Mesenchymal stem cell (in vitro differentiated cells and primary cell): ENCODE results near the gene NMBR.
"Not testable (repeated sequence)": the region's sequence is repeated elsewhere in the genome, so short reads cannot be mapped to it uniquely, and the experiment has no call there.

ENCODE experiments used
- DNase-seq: peaks from one replicate; pipeline ENCODE4 v3.0.0-alpha.2; 2013
- H2AFZ ChIP-seq: one replicate; pipeline ENCODE4 v1.6.1; 2013; ENCODE audit warnings: low read depth, mild to moderate bottlenecking, control low read depth, inconsistent platforms, low read length, moderate library complexity
- H2AK5ac ChIP-seq: 2 replicates; pipeline ENCODE4 v1.6.1; 2013; ENCODE audit warnings: low read length, moderate library complexity, mild to moderate bottlenecking, inconsistent platforms; ENCODE audit not compliant: severe bottlenecking
- H2BK120ac ChIP-seq: one replicate; pipeline ENCODE4 v1.6.1; 2013; ENCODE audit warnings: low read depth, mild to moderate bottlenecking, inconsistent platforms, low read length, moderate library complexity
- H2BK12ac ChIP-seq, 2 experiments: one replicate each; pipeline ENCODE4 v1.6.1; 2013; ENCODE audit warnings: inconsistent platforms in 2 of 2, low read length in 2 of 2, mild to moderate bottlenecking in 2 of 2, moderate library complexity in 2 of 2, control low read depth in 1 of 2
- H2BK15ac ChIP-seq: one replicate; pipeline ENCODE4 v1.6.1; 2013; ENCODE audit warnings: mild to moderate bottlenecking, low read depth, inconsistent platforms; ENCODE audit not compliant: poor library complexity, severe bottlenecking
- H2BK5ac ChIP-seq: 2 replicates; pipeline ENCODE4 v1.6.1; 2013; ENCODE audit warnings: low read depth, mild to moderate bottlenecking, low read length, control low read depth, inconsistent platforms; ENCODE audit not compliant: poor library complexity, severe bottlenecking
- H3K14ac ChIP-seq, 2 experiments: one replicate each; pipeline ENCODE4 v1.6.1; 2013; ENCODE audit warnings: inconsistent platforms in 2 of 2, low read length in 2 of 2, control low read depth in 1 of 2, mild to moderate bottlenecking in 1 of 2, moderate library complexity in 1 of 2
- H3K18ac ChIP-seq, 2 experiments: one replicate each; pipeline ENCODE4 v1.6.1; 2013; ENCODE audit warnings: inconsistent platforms in 2 of 2, low read length in 2 of 2, control low read depth in 1 of 2, low read depth in 1 of 2, mild to moderate bottlenecking in 1 of 2
- H3K23ac ChIP-seq, 2 experiments: one replicate each; pipeline ENCODE4 v1.6.1; 2013; ENCODE audit warnings: inconsistent platforms in 2 of 2, low read length in 2 of 2, mild to moderate bottlenecking in 2 of 2, moderate library complexity in 2 of 2, control low read depth in 1 of 2
- H3K27ac ChIP-seq: 2 replicates; pipeline ENCODE4 v1.5.1; 2013; ENCODE audit warnings: mild to moderate bottlenecking, moderate library complexity, low read length, control low read depth, inconsistent platforms; ENCODE audit not compliant: poor library complexity, severe bottlenecking
- H3K27me3 ChIP-seq, 2 experiments: 2 replicates each; pipeline versions ENCODE4 v1.6.1 to v1.7.0; 2013; ENCODE audit warnings: low read length in 2 of 2, mild to moderate bottlenecking in 2 of 2, moderate library complexity in 2 of 2, control low read depth in 1 of 2, inconsistent platforms in 1 of 2; ENCODE audit not compliant: control insufficient read depth in 1 of 2, insufficient read depth in 1 of 2
- H3K36me3 ChIP-seq, 2 experiments: 2 replicates each; pipeline versions ENCODE4 v1.6.1 to v1.7.0; 2013; ENCODE audit warnings: low read length in 2 of 2, control low read depth in 1 of 2, inconsistent platforms in 1 of 2, low read depth in 1 of 2, mild to moderate bottlenecking in 1 of 2; ENCODE audit not compliant: insufficient read depth in 2 of 2, control insufficient read depth in 1 of 2
- H3K4ac ChIP-seq, 2 experiments: one replicate each; pipeline ENCODE4 v1.6.1; 2013; ENCODE audit warnings: inconsistent platforms in 2 of 2, low read length in 2 of 2, mild to moderate bottlenecking in 2 of 2, moderate library complexity in 2 of 2, control low read depth in 1 of 2, low read depth in 1 of 2
- H3K4me1 ChIP-seq: 2 replicates; pipeline ENCODE4 v1.6.1; 2013; ENCODE audit warnings: low read depth, low read length, control low read depth; ENCODE audit not compliant: control insufficient read depth, insufficient read depth
- H3K4me2 ChIP-seq: 2 replicates; pipeline ENCODE4 v1.6.1; 2013; ENCODE audit warnings: low read length, mild to moderate bottlenecking, inconsistent platforms; ENCODE audit not compliant: poor library complexity, severe bottlenecking
- H3K4me3 ChIP-seq, 2 experiments: 2 replicates each; pipeline versions ENCODE4 v1.5.1 to v1.7.0; 2013; ENCODE audit warnings: low read length in 2 of 2, mild to moderate bottlenecking in 2 of 2, control low read depth in 1 of 2, low read depth in 1 of 2; ENCODE audit not compliant: insufficient read depth in 1 of 2
- H3K79me1 ChIP-seq: replicated peaks from 2 replicates; pipeline ENCODE4 v1.6.1; 2013; ENCODE audit warnings: mild to moderate bottlenecking, control low read depth, low read length, inconsistent platforms; ENCODE audit not compliant: poor library complexity, severe bottlenecking
- H3K9ac ChIP-seq: 2 replicates; pipeline ENCODE4 v1.7.0; 2013; ENCODE audit warnings: mild to moderate bottlenecking, low read length, moderate library complexity
- H3K9me3 ChIP-seq: 2 replicates; pipeline ENCODE4 v1.7.0; 2013; ENCODE audit warnings: mild to moderate bottlenecking, low read length; ENCODE audit not compliant: control insufficient read depth
- H4K8ac ChIP-seq: one replicate; pipeline ENCODE4 v1.6.1; 2013; ENCODE audit warnings: inconsistent platforms, mild to moderate bottlenecking, low read length, moderate library complexity
- H4K91ac ChIP-seq: one replicate; pipeline ENCODE4 v1.6.1; 2013; ENCODE audit warnings: mild to moderate bottlenecking, low read length, inconsistent platforms
- WGBS: methylation state at CpG from one replicate; pipeline ENCODE4 v1.1.7; 2013; ENCODE audit warnings: mixed read lengths; 5-methylcytosine and 5-hydroxymethylcytosine counted together

The NMBR gene

DNA sequence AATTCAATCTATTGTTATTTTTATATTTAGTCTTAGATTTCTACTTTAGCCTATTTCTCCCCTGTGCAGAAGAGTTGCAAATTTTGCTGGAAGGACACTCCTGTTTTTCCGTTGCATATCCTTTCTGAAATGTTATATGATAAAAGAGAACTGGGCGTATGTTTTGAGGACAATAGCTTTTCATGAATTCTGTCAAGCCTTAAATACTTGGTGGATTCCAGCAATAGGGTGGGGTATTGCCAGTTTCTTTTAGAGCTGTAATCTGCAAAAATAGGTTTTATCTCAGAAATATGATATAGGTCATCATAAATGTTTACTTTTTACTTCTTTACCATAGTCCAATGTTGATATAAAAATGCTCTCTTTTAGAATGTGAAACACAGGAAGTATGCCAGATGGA is 42.1 kb upstream of the NMBR start:
- no peak overlapping the region for H2AK5ac ChIP-seq
- peaks cover 4 to 33% of the 10 kb centered on the region in 2 experiments for H3K36me3 ChIP-seq
- no peak for DNase-seq
- H3K79me1 ChIP-seq: peaks cover 13% of the 10 kb centered on the region
- H3K18ac ChIP-seq: no peak overlapping the region
- H3K9me3 ChIP-seq: no peaks in the 10 kb centered on the region
- H3K14ac ChIP-seq: no peak overlapping the region
- H3K27ac ChIP-seq: no peak overlapping the region
- no peak overlapping the region for H2BK15ac ChIP-seq
- no peak overlapping the region for H3K4ac ChIP-seq
- H3K27me3 ChIP-seq: no peaks in the 10 kb centered on the region
- H3K4me2 ChIP-seq: no peak overlapping the region
- H2AFZ ChIP-seq: no peak overlapping the region
- H2BK120ac ChIP-seq: no peak overlapping the region
- no peak overlapping the region for H4K8ac ChIP-seq
- no peak overlapping the region for H3K9ac ChIP-seq
- H3K23ac ChIP-seq: no peak overlapping the region
- H2BK12ac ChIP-seq: no peak overlapping the region
- no peak overlapping the region for H2BK5ac ChIP-seq
- WGBS: 100% methylated on average over 2 of the region's 2 CpGs
- H3K4me3 ChIP-seq: no peak overlapping the region
- no peak overlapping the region for H4K91ac ChIP-seq
- no peaks in the 10 kb centered on the region for H3K4me1 ChIP-seq

DNA sequence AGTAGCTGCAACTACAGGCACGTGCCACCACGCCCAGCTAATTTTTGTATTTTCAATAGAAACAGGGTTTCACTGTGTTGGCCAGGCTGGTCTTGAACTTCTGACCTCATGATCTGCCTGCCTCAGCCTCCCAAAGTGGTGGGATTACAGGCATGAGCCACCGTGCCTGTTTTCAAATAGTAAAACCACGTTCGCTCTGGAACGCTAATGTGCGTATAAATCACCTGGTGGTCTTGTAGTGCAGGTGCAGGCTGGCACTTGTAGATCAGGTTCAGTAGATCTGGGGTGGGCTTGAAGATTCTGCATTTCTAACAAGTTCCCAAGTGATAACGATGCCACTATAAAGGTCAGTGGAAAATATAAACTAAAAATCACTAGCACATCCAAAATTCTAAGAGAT is 41.4 kb upstream of the NMBR start:
- not testable (repeated sequence) for H3K27me3 ChIP-seq, H3K14ac ChIP-seq, H3K9me3 ChIP-seq, DNase-seq, H3K4ac ChIP-seq, H2BK15ac ChIP-seq, H3K23ac ChIP-seq, H3K79me1 ChIP-seq, H3K4me3 ChIP-seq, H2BK120ac ChIP-seq, H3K9ac ChIP-seq, H4K8ac ChIP-seq, H3K27ac ChIP-seq, H2AK5ac ChIP-seq, H3K18ac ChIP-seq, H4K91ac ChIP-seq, H2BK5ac ChIP-seq, H2AFZ ChIP-seq, H2BK12ac ChIP-seq, H3K4me2 ChIP-seq, H3K4me1 ChIP-seq
- WGBS: 97% methylated on average over 7 of the region's 8 CpGs
- H3K36me3 ChIP-seq: peaks cover 4 to 27% of the 10 kb centered on the region in 2 experiments

DNA sequence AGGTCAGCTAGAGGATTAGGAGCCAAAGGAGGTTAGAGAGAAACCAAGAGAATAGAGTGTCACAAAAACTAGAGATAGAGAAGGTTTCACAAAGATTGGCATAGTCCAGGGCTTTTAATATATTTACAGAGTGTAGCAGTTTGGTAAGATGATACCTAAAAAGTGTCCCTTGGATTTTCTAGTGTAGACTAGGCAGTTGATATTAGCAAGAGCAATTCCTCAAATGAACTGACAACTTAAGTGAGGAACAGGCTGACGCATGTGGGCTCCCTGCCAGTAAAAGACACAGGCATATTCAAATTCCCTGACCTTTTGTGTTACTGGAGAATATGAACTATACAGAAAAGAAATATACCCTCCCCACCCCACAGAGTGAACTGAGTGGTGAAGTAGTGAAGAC is 40.3 kb upstream of the NMBR start:
- peaks cover 6 to 34% of the 10 kb centered on the region in 2 experiments for H3K36me3 ChIP-seq
- no peak overlapping the region for H3K4me2 ChIP-seq
- H2AK5ac ChIP-seq: no peak overlapping the region
- H2AFZ ChIP-seq: no peak overlapping the region
- no peaks in the 10 kb centered on the region for H3K9me3 ChIP-seq
- H3K79me1 ChIP-seq: peaks cover 10% of the 10 kb centered on the region
- no peak overlapping the region for H2BK120ac ChIP-seq
- H4K91ac ChIP-seq: no peak overlapping the region
- H2BK15ac ChIP-seq: no peak overlapping the region
- no peak overlapping the region for H3K27ac ChIP-seq
- no peaks in the 10 kb centered on the region for H3K4me1 ChIP-seq
- peak; percentile 71 for DNase-seq
- no peak overlapping the region for H4K8ac ChIP-seq
- no peaks in the 10 kb centered on the region for H3K27me3 ChIP-seq
- H3K18ac ChIP-seq: no peak overlapping the region
- H3K9ac ChIP-seq: no peak overlapping the region
- no peak overlapping the region for H3K14ac ChIP-seq
- H3K23ac ChIP-seq: no peak overlapping the region
- WGBS: no CpG with 5 or more reads among the region's 1 CpG
- H2BK5ac ChIP-seq: no peak overlapping the region
- no peak overlapping the region for H3K4ac ChIP-seq
- H2BK12ac ChIP-seq: no peak overlapping the region
- H3K4me3 ChIP-seq: no peak overlapping the region

DNA sequence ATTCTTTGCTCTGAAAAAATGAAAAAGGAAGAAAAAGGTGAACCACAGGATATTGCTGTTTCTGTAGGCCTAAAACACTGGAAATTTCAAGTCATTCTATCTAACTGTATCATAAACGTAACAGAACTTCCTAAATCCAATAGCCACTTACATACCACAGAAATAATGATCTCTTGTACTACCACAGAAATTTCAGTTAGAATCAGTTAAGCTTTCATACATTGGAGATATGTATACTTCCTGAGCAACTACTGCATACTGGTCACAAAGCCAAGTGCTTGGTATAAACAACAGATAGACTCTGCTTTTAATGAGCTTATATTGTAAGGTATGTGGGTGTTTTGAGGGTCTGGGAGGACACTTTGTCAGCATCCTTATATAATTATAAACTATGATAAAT is 38.7 kb upstream of the NMBR start:
- H3K79me1 ChIP-seq: peaks cover 11% of the 10 kb centered on the region
- no peak overlapping the region for H2BK5ac ChIP-seq
- H3K18ac ChIP-seq: no peak overlapping the region
- no peak overlapping the region for H2BK120ac ChIP-seq
- peaks cover 6 to 36% of the 10 kb centered on the region in 2 experiments for H3K36me3 ChIP-seq
- no peak overlapping the region for H3K23ac ChIP-seq
- H4K8ac ChIP-seq: no peak overlapping the region
- no peaks in the 10 kb centered on the region for H3K4me1 ChIP-seq
- H2AFZ ChIP-seq: no peak overlapping the region
- H3K4me2 ChIP-seq: no peak overlapping the region
- H2BK15ac ChIP-seq: no peak overlapping the region
- no peak overlapping the region for H3K9ac ChIP-seq
- no peaks in the 10 kb centered on the region for H3K9me3 ChIP-seq
- DNase-seq: no peak
- no peak overlapping the region for H3K4ac ChIP-seq
- H3K27ac ChIP-seq: no peak overlapping the region
- H3K27me3 ChIP-seq: no peaks in the 10 kb centered on the region
- no peak overlapping the region for H2AK5ac ChIP-seq
- no peak overlapping the region for H3K14ac ChIP-seq
- no peak overlapping the region for H2BK12ac ChIP-seq
- WGBS: no CpG with 5 or more reads among the region's 1 CpG
- no peak overlapping the region for H3K4me3 ChIP-seq
- H4K91ac ChIP-seq: no peak overlapping the region
